Peyer's patch (tissue), 4 donors: ENCODE measurements around the gene DAAM2. TPM values are rescaled to one million over a fixed set of nuclear protein-coding genes. Genes with fewer than 3 reads are reported as not detected.

Experiments
- DNase-seq, 3 donors: peaks; one replicate each; pipeline ENCODE4 v3.0.0-alpha.2; 2017 to 2019
- H3K27ac ChIP-seq, 4 donors: fragments of 200-600 bp; sonication (generic); one replicate each; pipeline ENCODE4 v1.5.1; 2016 to 2019
- H3K27me3 ChIP-seq, 2 donors: fragments of 200-600 bp; sonication (generic); one replicate each; pipeline ENCODE4 v1.5.1; 2019
- H3K36me3 ChIP-seq, 3 donors: fragments of 200-600 bp; sonication (generic); one replicate each; pipeline ENCODE4 v1.5.1; 2016 to 2019
- H3K4me1 ChIP-seq, 4 donors: fragments of 200-600 bp; sonication (generic); one replicate each; pipeline ENCODE4 v1.5.1; 2016 to 2019
- H3K4me3 ChIP-seq, 4 donors: fragments of 200-600 bp; sonication (generic); 1 replicate in 3 of 4; 2 replicates in 1 of 4; pipeline ENCODE4 v1.5.1; 2016 to 2019; ENCODE audit warnings: mild to moderate bottlenecking in 1 of 4
- H3K9me3 ChIP-seq, 4 donors: fragments of 200-600 bp; sonication (generic); one replicate each; pipeline ENCODE4 v1.5.1; 2016 to 2019; ENCODE audit warnings: mild to moderate bottlenecking in 1 of 4
- POLR2A ChIP-seq, 2 donors: fragments of 450-650 bp; IDR thresholded peaks; one replicate each; pipeline ENCODE4 v1.5.1; 2017; ENCODE audit warnings: antibody characterized with exemption in 2 of 2, mild to moderate bottlenecking in 2 of 2, moderate library complexity in 2 of 2
- total RNA-seq, 4 donors: library from RNA; depleted of rRNA; stranded (reverse); fragments of >200 nt; gene quantifications; one replicate each; pipeline ENCODE4 v1.1.0, GENCODE V29; 2016
- TF ChIP-seq, protein P1 (sequence below), 6 experiments: fragments of 450-650 bp in 4 of 6; fragments of 200-600 bp in 2 of 6; sonication (generic) in 1 of 6; IDR thresholded peaks; one replicate each; pipeline ENCODE4 v1.5.1; 2017 to 2019; ENCODE audit warnings: antibody characterized with exemption in 6 of 6, mild to moderate bottlenecking in 3 of 6, moderate library complexity in 1 of 6

The DAAM2 gene
- total RNA-seq, 4 donors from 2014 or later = 8.8 to 178 (median 22.5) TPM

DNA sequence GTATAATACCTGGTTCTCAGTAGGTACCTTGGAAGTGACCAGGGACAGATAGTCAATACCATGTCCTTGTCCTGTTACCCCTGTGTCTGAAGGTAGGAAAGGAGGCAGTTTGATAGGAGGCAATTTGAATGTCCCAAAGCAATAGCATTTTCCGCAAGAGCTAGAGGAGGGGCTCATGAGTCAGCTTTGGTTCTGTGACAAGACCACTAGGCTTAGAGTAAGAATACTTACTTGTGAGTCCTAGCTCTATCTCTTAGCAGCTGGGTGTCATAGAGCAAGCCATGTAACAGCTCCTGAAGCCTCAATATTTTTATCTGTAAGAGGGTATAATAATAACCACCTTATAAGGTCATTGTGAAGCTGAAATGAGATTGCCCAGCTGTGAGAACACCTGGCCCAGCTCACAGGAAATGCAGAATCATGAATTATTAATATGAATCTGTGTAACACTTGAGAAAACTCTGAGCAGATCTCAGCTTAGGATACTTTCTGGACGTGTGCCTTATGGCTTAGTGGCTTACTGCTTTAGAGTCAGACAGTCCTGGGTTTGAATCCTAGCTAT lies 58.6 kb downstream of the DAAM2 start:
- Histone ChIP-seq H3K36me3 (no peaks in the 10 kb centered on the region), H3K4me3 (no peak overlapping the region), H3K9me3 (no peaks in the 10 kb centered on the region), H3K27ac (peak overlapping the region in 2 of 4 donors; percentile 46 to 50), H3K4me1 (peaks cover 0 to 32% (median 0%) of the 10 kb centered on the region in 4 donors), H3K27me3 (no peaks in the 10 kb centered on the region)
- no peak for DNase-seq
- TF ChIP-seq, protein P1, sequence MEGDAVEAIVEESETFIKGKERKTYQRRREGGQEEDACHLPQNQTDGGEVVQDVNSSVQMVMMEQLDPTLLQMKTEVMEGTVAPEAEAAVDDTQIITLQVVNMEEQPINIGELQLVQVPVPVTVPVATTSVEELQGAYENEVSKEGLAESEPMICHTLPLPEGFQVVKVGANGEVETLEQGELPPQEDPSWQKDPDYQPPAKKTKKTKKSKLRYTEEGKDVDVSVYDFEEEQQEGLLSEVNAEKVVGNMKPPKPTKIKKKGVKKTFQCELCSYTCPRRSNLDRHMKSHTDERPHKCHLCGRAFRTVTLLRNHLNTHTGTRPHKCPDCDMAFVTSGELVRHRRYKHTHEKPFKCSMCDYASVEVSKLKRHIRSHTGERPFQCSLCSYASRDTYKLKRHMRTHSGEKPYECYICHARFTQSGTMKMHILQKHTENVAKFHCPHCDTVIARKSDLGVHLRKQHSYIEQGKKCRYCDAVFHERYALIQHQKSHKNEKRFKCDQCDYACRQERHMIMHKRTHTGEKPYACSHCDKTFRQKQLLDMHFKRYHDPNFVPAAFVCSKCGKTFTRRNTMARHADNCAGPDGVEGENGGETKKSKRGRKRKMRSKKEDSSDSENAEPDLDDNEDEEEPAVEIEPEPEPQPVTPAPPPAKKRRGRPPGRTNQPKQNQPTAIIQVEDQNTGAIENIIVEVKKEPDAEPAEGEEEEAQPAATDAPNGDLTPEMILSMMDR (IDR thresholded peaks at IDR 0.05) = no peak
- no peak for TF ChIP-seq POLR2A (IDR thresholded peaks at IDR 0.05)

DNA sequence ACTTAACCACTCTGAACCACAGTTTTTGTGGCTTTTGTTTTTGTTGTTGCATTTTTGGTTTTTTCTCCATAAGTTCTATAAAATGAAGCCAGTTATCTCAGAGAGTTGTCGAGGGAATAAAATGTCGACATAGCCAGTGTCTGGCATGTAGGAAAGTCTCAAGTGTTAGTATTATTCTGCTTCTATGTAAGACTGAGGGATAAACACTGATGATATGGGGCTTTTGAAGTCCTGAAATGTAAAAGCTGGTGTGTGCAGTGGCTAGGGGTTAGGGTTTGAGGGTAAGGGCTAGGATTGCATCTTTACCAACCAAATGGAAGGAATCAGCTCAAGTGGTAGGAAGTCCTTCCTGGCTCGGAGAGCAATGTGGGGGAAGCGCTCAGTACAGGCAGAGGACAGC lies 59.2 kb downstream of the DAAM2 start:
- Histone ChIP-seq H3K36me3 (peaks cover 0 to 3% (median 0%) of the 10 kb centered on the region in 3 donors), H3K4me1 (peaks cover 0 to 32% (median 0%) of the 10 kb centered on the region in 4 donors), H3K9me3 (no peaks in the 10 kb centered on the region), H3K27me3 (no peaks in the 10 kb centered on the region), H3K4me3 (no peak overlapping the region), H3K27ac (peak overlapping the region in 2 of 4 donors; percentile 46 to 50)
- TF ChIP-seq, protein P1 (IDR thresholded peaks at IDR 0.05) = no peak
- TF ChIP-seq POLR2A (IDR thresholded peaks at IDR 0.05) = no peak
- DNase-seq = no peak

GRCh38 chr6:39852324-39852723 lies 60.1 kb downstream of the DAAM2 start:
- DNase-seq = no peak
- Histone ChIP-seq H3K4me3 (no peak overlapping the region), H3K9me3 (no peaks in the 10 kb centered on the region), H3K27me3 (no peaks in the 10 kb centered on the region), H3K36me3 (peaks cover 0 to 12% (median 0%) of the 10 kb centered on the region in 3 donors), H3K4me1 (peaks cover 0 to 25% (median 0%) of the 10 kb centered on the region in 4 donors), H3K27ac (peak overlapping the region in 1 of 4 donors; percentile 39)
- no peak for TF ChIP-seq POLR2A (IDR thresholded peaks at IDR 0.05)
- TF ChIP-seq, protein P1 (IDR thresholded peaks at IDR 0.05) = no peak

- H3K9me3 ChIP-seq = no peaks in the 10 kb centered on the region
- TF ChIP-seq, protein P1 (IDR thresholded peaks at IDR 0.05) = no peak
- TF ChIP-seq POLR2A (IDR thresholded peaks at IDR 0.05) = no peak
- H3K27ac ChIP-seq = no peak overlapping the region
- no peaks in the 10 kb centered on the region for H3K27me3 ChIP-seq
- H3K4me3 ChIP-seq = no peak overlapping the region
- H3K4me1 ChIP-seq = peaks cover 0 to 23% (median 0%) of the 10 kb centered on the region in 4 donors
- DNase-seq = no peak
- H3K36me3 ChIP-seq = peaks cover 0 to 16% (median 0%) of the 10 kb centered on the region in 3 donors
Observed at GRCh38 chr6:39853604-39854003, 61.4 kb downstream of the DAAM2 start.

GRCh38 chr6:39855356-39855995 lies 63.3 kb downstream of the DAAM2 start:
- peak overlapping the region in 2 of 4 donors; percentile 26 to 47 for H3K27ac ChIP-seq
- H3K9me3 ChIP-seq = no peaks in the 10 kb centered on the region
- DNase-seq = no peak
- H3K4me1 ChIP-seq = peaks cover 0 to 10% (median 0%) of the 10 kb centered on the region in 4 donors
- peaks cover 0 to 16% (median 0%) of the 10 kb centered on the region in 3 donors for H3K36me3 ChIP-seq
- H3K27me3 ChIP-seq = no peaks in the 10 kb centered on the region
- no peak for TF ChIP-seq POLR2A (IDR thresholded peaks at IDR 0.05)
- TF ChIP-seq, protein P1 (IDR thresholded peaks at IDR 0.05) = no peak
- H3K4me3 ChIP-seq = no peak overlapping the region
